Muscle layer of duodenum (tissue), 2 donors: ENCODE measurements around the gene FZD7.

Experiments
- H3K27ac ChIP-seq: one replicate; pipeline ENCODE4 v1.7.0; 2013; ENCODE audit warnings: mild to moderate bottlenecking, low read length
- H3K27me3 ChIP-seq: one replicate; pipeline ENCODE4 v1.7.0; 2013; ENCODE audit warnings: low read depth, mild to moderate bottlenecking, control low read depth, low read length
- H3K36me3 ChIP-seq, 2 donors: one replicate each; pipeline ENCODE4 v1.7.0; 2013; ENCODE audit warnings: low read length in 2 of 2, control low read depth in 1 of 2, mild to moderate bottlenecking in 1 of 2; ENCODE audit not compliant: insufficient read depth in 2 of 2, control insufficient read depth in 1 of 2
- H3K4me1 ChIP-seq, 2 donors: one replicate each; pipeline ENCODE4 v1.7.0; 2013; ENCODE audit warnings: low read length in 2 of 2, mild to moderate bottlenecking in 2 of 2, control low read depth in 1 of 2, moderate library complexity in 1 of 2; ENCODE audit not compliant: insufficient read depth in 2 of 2, control insufficient read depth in 1 of 2
- H3K4me3 ChIP-seq, 2 donors: one replicate each; pipeline ENCODE4 v1.7.0; 2013; ENCODE audit warnings: low read length in 2 of 2, low read depth in 1 of 2, mild to moderate bottlenecking in 1 of 2
- H3K9me3 ChIP-seq, 2 donors: one replicate each; pipeline ENCODE4 v1.7.0; 2013; ENCODE audit warnings: low read length in 2 of 2, control low read depth in 1 of 2, mild to moderate bottlenecking in 1 of 2; ENCODE audit not compliant: control insufficient read depth in 1 of 2
- donor health status: healthy.

Gene FZD7

GRCh38 chr2:202026507-202026906 is 7.1 kb upstream of the FZD7 start:
- H3K4me3 ChIP-seq, result no peak overlapping the region

GRCh38 chr2:202030691-202031090 is 3.0 kb upstream of the FZD7 start:
- H3K27me3 ChIP-seq, result no peaks in the 10 kb centered on the region
- H3K9me3 ChIP-seq, result no peaks in the 10 kb centered on the region
- peaks cover 0 to 7% of the 10 kb centered on the region in 2 donors for H3K36me3 ChIP-seq
- no peak overlapping the region for H3K27ac ChIP-seq
- H3K4me3 ChIP-seq, result no peak overlapping the region
- H3K4me1 ChIP-seq, result peaks cover 0 to 3% of the 10 kb centered on the region in 2 donors

More at GRCh38 chr2:202026507-202026906, 7.1 kb upstream of the FZD7 start:
- Histone ChIP-seq H3K27ac (no peak overlapping the region), H3K27me3 (no peaks in the 10 kb centered on the region), H3K9me3 (no peaks in the 10 kb centered on the region), H3K36me3 (no peaks in the 10 kb centered on the region), H3K4me1 (peaks cover 0 to 6% of the 10 kb centered on the region in 2 donors)

- no peaks in the 10 kb centered on the region for H3K9me3 ChIP-seq
- H3K4me1 ChIP-seq, result peaks cover 0 to 3% of the 10 kb centered on the region in 2 donors
- H3K36me3 ChIP-seq, result peaks cover 0 to 7% of the 10 kb centered on the region in 2 donors
- peak overlapping the region; percentile 91 for H3K27ac ChIP-seq
- H3K27me3 ChIP-seq, result no peaks in the 10 kb centered on the region
- H3K4me3 ChIP-seq, result no peak overlapping the region
Observed at GRCh38 chr2:202031246-202031951, 2.3 kb upstream of the FZD7 start.

- no peaks in the 10 kb centered on the region for H3K27me3 ChIP-seq
- peaks cover 0 to 7% of the 10 kb centered on the region in 2 donors for H3K36me3 ChIP-seq
- peak overlapping the region; percentile 81 to 86 for H3K4me3 ChIP-seq
- H3K4me1 ChIP-seq, result peaks cover 0 to 3% of the 10 kb centered on the region in 2 donors
- no peaks in the 10 kb centered on the region for H3K9me3 ChIP-seq
- peak overlapping the region; percentile 91 for H3K27ac ChIP-seq
Observed at GRCh38 chr2:202032846-202033316, 774 bp upstream of the FZD7 start.

GRCh38 chr2:202034249-202035088 is 814 bp downstream of the FZD7 start:
- H3K9me3 ChIP-seq, result no peaks in the 10 kb centered on the region
- H3K27ac ChIP-seq, result peak overlapping the region; percentile 8
- H3K4me3 ChIP-seq, result peak overlapping the region; percentile 79 to 83
- peaks cover 0 to 7% of the 10 kb centered on the region in 2 donors for H3K36me3 ChIP-seq
- H3K4me1 ChIP-seq, result peaks cover 0 to 4% of the 10 kb centered on the region in 2 donors
- no peaks in the 10 kb centered on the region for H3K27me3 ChIP-seq

GRCh38 chr2:202035089-202035940 is 1.7 kb downstream of the FZD7 start:
- H3K27ac ChIP-seq, result peak overlapping the region; percentile 39
- H3K27me3 ChIP-seq, result no peaks in the 10 kb centered on the region
- peak overlapping the region; percentile 79 to 83 for H3K4me3 ChIP-seq
- H3K36me3 ChIP-seq, result peaks cover 0 to 7% of the 10 kb centered on the region in 2 donors
- H3K9me3 ChIP-seq, result no peaks in the 10 kb centered on the region
- H3K4me1 ChIP-seq, result peaks cover 0 to 10% of the 10 kb centered on the region in 2 donors

- Histone ChIP-seq H3K9me3 (no peaks in the 10 kb centered on the region), H3K4me1 (peaks cover 0 to 10% of the 10 kb centered on the region in 2 donors), H3K27ac (peak overlapping the region; percentile 82), H3K36me3 (peaks cover 0 to 7% of the 10 kb centered on the region in 2 donors), H3K4me3 (peak overlapping the region; percentile 79 to 83), H3K27me3 (no peaks in the 10 kb centered on the region)
Observed at GRCh38 chr2:202035941-202036372, 2.3 kb downstream of the FZD7 start.

- Histone ChIP-seq H3K27me3 (no peaks in the 10 kb centered on the region), H3K27ac (peak overlapping the region; percentile 82), H3K36me3 (peaks cover 0 to 7% of the 10 kb centered on the region in 2 donors), H3K4me3 (peak overlapping the region; percentile 79 to 83), H3K4me1 (peaks cover 0 to 10% of the 10 kb centered on the region in 2 donors), H3K9me3 (no peaks in the 10 kb centered on the region)
Observed at GRCh38 chr2:202036601-202037037, 3.0 kb downstream of the FZD7 start.

GRCh38 chr2:202037086-202037485 is 3.4 kb downstream of the FZD7 start:
- Histone ChIP-seq H3K4me3 (peak overlapping the region; percentile 79 to 83), H3K9me3 (no peaks in the 10 kb centered on the region), H3K4me1 (peaks cover 0 to 10% of the 10 kb centered on the region in 2 donors), H3K27ac (peak overlapping the region; percentile 82), H3K36me3 (peaks cover 0 to 7% of the 10 kb centered on the region in 2 donors), H3K27me3 (no peaks in the 10 kb centered on the region)

- H3K4me3 ChIP-seq, result peak overlapping the region; percentile 35 to 50
Observed at GRCh38 chr2:202038471-202039277, 5.0 kb downstream of the FZD7 start.

More at GRCh38 chr2:202038471-202039277, 5.0 kb downstream of the FZD7 start:
- Histone ChIP-seq H3K9me3 (no peaks in the 10 kb centered on the region), H3K4me1 (peaks cover 0 to 10% of the 10 kb centered on the region in 2 donors), H3K27ac (peak overlapping the region; percentile 67), H3K36me3 (no peaks in the 10 kb centered on the region), H3K27me3 (no peaks in the 10 kb centered on the region)
